Esophagus squamous epithelium (tissue), 4 donors: ENCODE measurements around the gene ATP7B.

Experiments used
- CTCF ChIP-seq, 6 experiments: fragments of 450-650 bp in 4 of 6; fragments of 200-600 bp in 2 of 6; sonication (generic) in 2 of 6; IDR thresholded peaks; one replicate each; pipeline ENCODE4 v1.5.1; 2016 to 2019; ENCODE audit warnings: antibody characterized with exemption in 6 of 6, mild to moderate bottlenecking in 4 of 6, moderate library complexity in 4 of 6
- POLR2A ChIP-seq, 4 donors: fragments of 450-650 bp; IDR thresholded peaks; one replicate each; pipeline ENCODE4 v1.6.1; 2017; ENCODE audit warnings: antibody characterized with exemption in 4 of 4, mild to moderate bottlenecking in 4 of 4, moderate library complexity in 3 of 4

- TF ChIP-seq CTCF (IDR thresholded peaks at IDR 0.05) (no peak), POLR2A (IDR thresholded peaks at IDR 0.05) (no peak)
These were observed 55.9 kb downstream of the ATP7B start for GRCh38 chr13:51955281-51955771.
